Keratinocyte (primary cell): ENCODE data around the gene TMEM147. TPM values are rescaled to one million over a fixed set of nuclear protein-coding genes. Genes with fewer than 3 reads are reported as not detected.

Source experiments
- DNase-seq: peaks from one replicate; pipeline ENCODE4 v3.0.0-alpha.2; 2011; ENCODE audit warnings: low read depth, missing footprints, low spot score
- FAIRE-seq: peaks from 2 replicates; lab custom pipeline; 2011; peaks lifted over from hg19 to GRCh38; lab: Jason Lieb, UNC
- H2AFZ ChIP-seq: 2 replicates; pipeline ENCODE4 v1.6.0; 2012; ENCODE audit warnings: low read length, control low read depth, inconsistent platforms; ENCODE audit not compliant: control insufficient read depth
- H3K27ac ChIP-seq: 2 replicates; pipeline ENCODE4 v1.5.1; 2011; ENCODE audit warnings: low read length; ENCODE audit not compliant: control insufficient read depth, insufficient read depth
- H3K27me3 ChIP-seq: 3 replicates; pipeline ENCODE4 v1.6.0; 2011; ENCODE audit warnings: low read length; ENCODE audit not compliant: control insufficient read depth, insufficient read depth; ENCODE audit errors: extremely low read depth
- H3K36me3 ChIP-seq, 2 experiments: 2 replicates in 1 of 2; 3 replicates in 1 of 2; pipeline ENCODE4 v1.5.1; 2011; ENCODE audit warnings: low read length in 2 of 2, mild to moderate bottlenecking in 1 of 2; ENCODE audit not compliant: control insufficient read depth in 2 of 2, insufficient read depth in 2 of 2; ENCODE audit errors: extremely low read depth in 1 of 2
- H3K4me1 ChIP-seq: 3 replicates; pipeline ENCODE4 v1.5.1; 2011; ENCODE audit warnings: low read length; ENCODE audit not compliant: control insufficient read depth, insufficient read depth; ENCODE audit errors: extremely low read depth
- H3K4me2 ChIP-seq: 3 replicates; pipeline ENCODE4 v1.6.0; 2011; ENCODE audit warnings: low read depth, low read length; ENCODE audit not compliant: control insufficient read depth, insufficient read depth; ENCODE audit errors: extremely low read depth
- H3K4me3 ChIP-seq, 3 experiments: fragments of 200-600 bp in 1 of 3; sonication (generic) in 1 of 3; 2 replicates in 2 of 3; 3 replicates in 1 of 3; pipeline ENCODE4 v1.5.1; 2011 to 2016; ENCODE audit warnings: low read length in 3 of 3, mild to moderate bottlenecking in 3 of 3, control low read depth in 2 of 3, inconsistent platforms in 1 of 3, low read depth in 1 of 3, mixed read lengths in 1 of 3, mixed run types in 1 of 3, moderate library complexity in 1 of 3; ENCODE audit not compliant: control insufficient read depth in 2 of 3, insufficient read depth in 2 of 3; ENCODE audit errors: extremely low read depth in 1 of 3
- H3K79me2 ChIP-seq: 2 replicates; pipeline ENCODE4 v1.6.0; 2012; ENCODE audit warnings: low read length; ENCODE audit not compliant: control insufficient read depth, insufficient read depth
- H3K9ac ChIP-seq: 3 replicates; pipeline ENCODE4 v1.6.0; 2011; ENCODE audit warnings: low read length; ENCODE audit not compliant: control insufficient read depth, insufficient read depth; ENCODE audit errors: extremely low read depth
- H3K9me1 ChIP-seq: 3 replicates; pipeline ENCODE4 v1.6.0; 2011; ENCODE audit warnings: low read length; ENCODE audit not compliant: control insufficient read depth, insufficient read depth; ENCODE audit errors: extremely low read depth
- H3K9me3 ChIP-seq: 2 replicates; pipeline ENCODE4 v1.5.1; 2012; ENCODE audit warnings: low read depth, low read length; ENCODE audit not compliant: control insufficient read depth
- H4K20me1 ChIP-seq: 3 replicates; pipeline ENCODE4 v1.6.0; 2011; ENCODE audit warnings: low read length; ENCODE audit not compliant: control insufficient read depth, insufficient read depth; ENCODE audit errors: extremely low read depth
- EZH2 ChIP-seq: IDR thresholded peaks from one replicate; pipeline ENCODE4 v1.6.1; 2012; ENCODE audit warnings: inconsistent platforms, mild to moderate bottlenecking, low read length, moderate library complexity
- dilution Hi-C: fragments of 300-500 bp; cut with MboI; formaldehyde crosslinking; loops from one replicate; pipeline ENCODE4 v1.7.0; 2020; ENCODE audit warnings: low sequenced_read_pairs; ENCODE audit not compliant: extremely low pct_ligation_motif_present
- polyA plus RNA-seq, 5 experiments: library from polyadenylated mRNA; depleted of rRNA in 3 of 5; stranded (reverse) in 3 of 5; stranded (forward) in 1 of 5; unstranded in 1 of 5; fragments of >200 nt; gene quantifications; 1 replicate in 1 of 5; 2 replicates in 3 of 5; 3 replicates in 1 of 5; pipeline versions ENCODE4 v1.2.1 to v1.2.3, GENCODE V29; 2011 to 2012; ENCODE audit warnings: missing spikeins in 2 of 5, low read depth in 1 of 5, low replicate concordance in 1 of 5
- TF ChIP-seq, protein P1 (sequence below), 3 experiments: IDR thresholded peaks in 1 of 3; conservative IDR thresholded peaks in 1 of 3; optimal IDR thresholded peaks in 1 of 3; 2 replicates in 2 of 3; 3 replicates in 1 of 3; pipeline versions ENCODE3 to v1.5.1; 2011; ENCODE audit warnings: low read length in 3 of 3, mild to moderate bottlenecking in 3 of 3, moderate library complexity in 2 of 3, control low read depth in 1 of 3, inconsistent platforms in 1 of 3; ENCODE audit not compliant: insufficient read depth in 2 of 3; ENCODE audit errors: extremely low read depth in 1 of 3

TMEM147 gene
- polyA plus RNA-seq, 1 donor (not counting 4 experiments of a cell fraction or from before 2014, with no cell fraction given) = 134 TPM

DNA sequence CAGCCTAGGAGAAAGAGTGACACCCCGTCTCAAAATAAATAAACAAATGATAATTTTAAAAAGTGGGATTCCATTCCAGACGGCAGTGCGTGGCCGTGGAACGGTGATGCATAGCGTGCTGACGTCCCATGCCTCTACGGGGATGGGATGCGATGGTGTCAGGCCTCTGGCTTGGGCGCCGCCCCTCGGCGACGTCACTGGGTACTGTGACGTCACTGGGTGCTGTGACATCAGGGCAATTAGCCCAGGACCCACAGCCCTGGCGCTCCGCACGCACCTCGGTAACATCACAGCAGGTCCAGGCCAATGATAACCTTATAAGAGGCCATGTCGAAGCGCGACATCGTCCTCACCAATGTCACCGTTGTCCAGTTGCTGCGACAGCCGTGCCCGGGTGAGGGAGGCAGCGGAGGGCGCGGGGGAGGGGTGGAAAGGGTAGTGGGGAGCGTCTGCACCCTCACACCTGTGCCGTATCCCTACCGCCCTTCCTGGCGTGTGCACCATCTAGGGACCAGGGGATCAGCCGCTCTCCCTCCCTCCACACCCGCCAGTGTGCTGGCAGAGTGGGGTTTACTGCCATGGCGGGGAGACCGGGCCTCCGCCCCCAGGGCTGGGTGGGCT, 12.1 kb upstream of the TMEM147 start, which contains the start of gene GAPDHS:
Gene GAPDHS, plus strand, starts transcription at position 256 of the 621 bp plus-strand sequence. Its CDS starts 72 bp downstream, at position 328.
- H3K9me1 ChIP-seq = no peaks in the 10 kb centered on the region
- H3K79me2 ChIP-seq = no peaks in the 10 kb centered on the region
- no peak within 1 kb of the TSS for H3K27ac ChIP-seq
- no peak within 1 kb of the TSS for H3K9ac ChIP-seq
- H2AFZ ChIP-seq = no peak within 1 kb of the TSS
- H3K4me1 ChIP-seq = no peaks in the 10 kb centered on the region
- dilution Hi-C loops = no loop called here
- no peaks in the 10 kb centered on the region for H4K20me1 ChIP-seq
- FAIRE-seq (no peak), DNase-seq (no peak)
- H3K27me3 ChIP-seq = peaks cover 30% of the 10 kb centered on the region
- no peaks in the 10 kb centered on the region for H3K9me3 ChIP-seq
- no peak within 1 kb of the TSS for H3K4me3 ChIP-seq
- peak within 1 kb of the TSS; percentile 41 for H3K4me2 ChIP-seq
- TF ChIP-seq, protein P1, sequence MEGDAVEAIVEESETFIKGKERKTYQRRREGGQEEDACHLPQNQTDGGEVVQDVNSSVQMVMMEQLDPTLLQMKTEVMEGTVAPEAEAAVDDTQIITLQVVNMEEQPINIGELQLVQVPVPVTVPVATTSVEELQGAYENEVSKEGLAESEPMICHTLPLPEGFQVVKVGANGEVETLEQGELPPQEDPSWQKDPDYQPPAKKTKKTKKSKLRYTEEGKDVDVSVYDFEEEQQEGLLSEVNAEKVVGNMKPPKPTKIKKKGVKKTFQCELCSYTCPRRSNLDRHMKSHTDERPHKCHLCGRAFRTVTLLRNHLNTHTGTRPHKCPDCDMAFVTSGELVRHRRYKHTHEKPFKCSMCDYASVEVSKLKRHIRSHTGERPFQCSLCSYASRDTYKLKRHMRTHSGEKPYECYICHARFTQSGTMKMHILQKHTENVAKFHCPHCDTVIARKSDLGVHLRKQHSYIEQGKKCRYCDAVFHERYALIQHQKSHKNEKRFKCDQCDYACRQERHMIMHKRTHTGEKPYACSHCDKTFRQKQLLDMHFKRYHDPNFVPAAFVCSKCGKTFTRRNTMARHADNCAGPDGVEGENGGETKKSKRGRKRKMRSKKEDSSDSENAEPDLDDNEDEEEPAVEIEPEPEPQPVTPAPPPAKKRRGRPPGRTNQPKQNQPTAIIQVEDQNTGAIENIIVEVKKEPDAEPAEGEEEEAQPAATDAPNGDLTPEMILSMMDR (optimal IDR thresholded peaks at IDR 0.05 in 1 of 3, IDR thresholded peaks at IDR 0.05 in 1 of 3, conservative IDR thresholded peaks at IDR 0.05 in 1 of 3; ENCODE audit: extremely low read depth in 1 of 3, insufficient read depth in 2 of 3, low read length in 3 of 3) = no peak
- no peak for TF ChIP-seq EZH2
- H3K36me3 ChIP-seq = no peaks in the 10 kb centered on the region

DNA sequence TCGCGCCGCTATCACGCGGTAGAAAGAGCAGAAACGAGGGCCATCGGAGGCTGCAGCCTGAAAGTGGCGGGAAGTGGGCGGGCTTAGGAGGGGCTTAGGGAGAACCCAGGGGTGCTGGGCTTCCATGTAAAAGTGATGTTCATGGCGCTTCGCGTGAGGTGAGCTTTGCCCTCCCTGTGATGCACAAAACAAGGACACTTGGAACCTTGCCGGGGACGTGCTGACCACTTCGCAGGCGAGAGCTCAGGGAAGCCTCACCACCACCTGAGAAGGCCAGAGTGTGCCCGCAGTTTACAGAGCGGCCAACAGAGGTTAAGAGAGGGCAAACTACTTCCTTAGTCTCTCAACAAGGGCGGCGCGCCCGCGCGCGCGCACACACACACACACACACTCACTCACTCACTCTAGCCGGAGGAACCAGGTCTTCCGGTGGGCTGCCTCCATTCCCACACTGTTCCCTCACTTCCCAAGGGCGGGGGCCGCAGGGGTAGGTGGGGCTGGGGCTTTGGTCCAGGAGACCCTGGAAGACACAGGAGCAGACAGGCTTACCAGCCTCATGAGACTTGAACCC, 11.5 kb upstream of the TMEM147 start:
- Histone ChIP-seq H3K9me1 (no peaks in the 10 kb centered on the region), H3K27me3 (peaks cover 30% of the 10 kb centered on the region), H3K36me3 (no peaks in the 10 kb centered on the region), H3K4me3 (no peak overlapping the region), H3K9me3 (no peaks in the 10 kb centered on the region), H3K4me2 (peak overlapping the region; percentile 41), H4K20me1 (no peaks in the 10 kb centered on the region), H3K4me1 (no peaks in the 10 kb centered on the region), H3K9ac (no peak overlapping the region), H3K27ac (no peak overlapping the region), H2AFZ (no peak overlapping the region), H3K79me2 (no peaks in the 10 kb centered on the region)
- peak; percentile 56 for TF ChIP-seq EZH2
- TF ChIP-seq, protein P1 (optimal IDR thresholded peaks at IDR 0.05 in 1 of 3, IDR thresholded peaks at IDR 0.05 in 1 of 3, conservative IDR thresholded peaks at IDR 0.05 in 1 of 3; ENCODE audit: extremely low read depth in 1 of 3, insufficient read depth in 2 of 3, low read length in 3 of 3) = no peak
- DNase-seq (no peak), FAIRE-seq (no peak)
- dilution Hi-C loops = no loop called here
